ENCODE results near the gene MINDY4. TPM values are rescaled to one million over a fixed set of nuclear protein-coding genes. Genes with fewer than 3 reads are reported as not detected.

The MINDY4 gene
- total and polyA plus RNA-seq, 2 of the 4 experiments (the other 2 are of a cell fraction) = 1.8 to 3.6 TPM

DNA sequence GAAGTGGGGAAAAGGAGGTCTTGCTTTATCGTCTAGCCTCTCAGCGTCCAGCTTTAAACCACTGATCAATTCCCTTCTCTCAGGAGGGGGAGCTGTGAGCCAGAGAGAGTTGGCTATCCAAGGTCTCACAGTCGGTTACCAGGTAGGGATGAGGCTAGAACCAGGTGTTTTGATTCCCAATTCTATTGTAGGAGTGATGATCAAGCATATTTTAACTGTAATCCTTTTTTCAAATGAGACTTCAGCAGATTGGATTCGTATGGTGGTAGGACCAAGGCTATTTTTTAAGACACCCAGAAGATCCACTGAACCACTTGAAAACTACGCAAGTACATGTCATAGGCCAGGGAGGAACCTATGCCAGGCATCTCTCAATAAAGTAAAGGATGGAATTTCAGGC lies 8.4 kb downstream of the MINDY4 start:
- Histone ChIP-seq H3K4ac (ENCODE audit: low read depth, low read length) (no peak overlapping the region), H3K79me1 (ENCODE audit: low read depth in 1 of 2, low read length in 2 of 2) (peaks cover 4 to 11% of the 10 kb centered on the region in 2 experiments; a peak in 2 of 4 replicates), H2BK120ac (ENCODE audit: low read depth, low read length) (no peak overlapping the region), H3K4me3 (ENCODE audit: insufficient read depth, low read depth, low read length) (no peak overlapping the region), H2BK20ac (ENCODE audit: low read depth, low read length) (no peak overlapping the region), H2BK15ac (ENCODE audit: low read depth, low read length) (no peak overlapping the region), H4K5ac (ENCODE audit: low read depth, low read length) (no peak overlapping the region), H2BK5ac (ENCODE audit: low read depth, low read length, poor library complexity, severe bottlenecking) (no peak overlapping the region), H3K14ac (replicated peaks; ENCODE audit: low read depth, low read length) (no peak overlapping the region), H4K20me1 (ENCODE audit: insufficient read depth, low read length) (no peaks in the 10 kb centered on the region), H3K9me1 (ENCODE audit: insufficient read depth, low read length) (peaks cover 3% of the 10 kb centered on the region; the same call in 1 of the 2 replicates), H3K27ac (ENCODE audit: insufficient read depth, low read length) (no peak overlapping the region), H3K18ac (ENCODE audit: low read depth, low read length) (no peak overlapping the region), H3K27me3 (ENCODE audit: control insufficient read depth, insufficient read depth, low read length) (no peaks in the 10 kb centered on the region), H2AK9ac (replicated peaks; ENCODE audit: low read depth, low read length, poor library complexity) (no peak overlapping the region), H2AFZ (replicated peaks; ENCODE audit: low read length, poor library complexity) (no peak overlapping the region), H3K9ac (ENCODE audit: low read depth, low read length) (no peak overlapping the region), H2AK5ac (ENCODE audit: low read depth, low read length) (no peak overlapping the region), H3K36me3 (ENCODE audit: control insufficient read depth, insufficient read depth, low read length) (peaks cover 10% of the 10 kb centered on the region), H3K4me2 (ENCODE audit: low read depth, low read length) (no peak overlapping the region), H3K23ac (ENCODE audit: low read depth, low read length) (no peak overlapping the region), H4K91ac (ENCODE audit: insufficient read depth, low read depth, low read length) (no peak overlapping the region), H3K56ac (ENCODE audit: extremely low read depth, insufficient read depth, low read length) (no peak overlapping the region), H3K4me1 (ENCODE audit: control insufficient read depth, insufficient read depth, low read length) (peaks cover 5% of the 10 kb centered on the region), H4K8ac (ENCODE audit: low read depth in 2 of 2, low read length in 2 of 2) (no peak overlapping the region), H3K9me3 (ENCODE audit: control insufficient read depth, insufficient read depth, low read length) (no peaks in the 10 kb centered on the region)
- dilution Hi-C loops (cut with HindIII; ENCODE audit: low sequenced_read_pairs, unreplicated experiment) = no loop called here
- POLR2A ChIA-PET (ENCODE audit: unreplicated experiment) = no interaction called here
- no TSS peak for BruUV-seq (replicated peaks)
- in situ Hi-C loops (cut with MboI; ENCODE audit: low sequenced_read_pairs) = no loop called here
- CTCF ChIA-PET = no interaction called here
- DNase-seq (no peak), ATAC-seq (ENCODE audit: low read depth) (no peak)
- intact Hi-C loops (cut with micrococcal nuclease) = no loop called here
- no peak for TF ChIP-seq CHD1 (IDR thresholded peaks at IDR 0.05; ENCODE audit: low read depth, low read length)
- TF ChIP-seq SMC3 (IDR thresholded peaks at IDR 0.05; ENCODE audit: low read depth, low read length) = no peak
- no peak for TF ChIP-seq BHLHE40 (IDR thresholded peaks at IDR 0.05; ENCODE audit: low read depth, low read length)
- TF ChIP-seq CEBPB (IDR thresholded peaks at IDR 0.05; ENCODE audit: low read depth, low read length) = no peak
- TF ChIP-seq, protein P1, sequence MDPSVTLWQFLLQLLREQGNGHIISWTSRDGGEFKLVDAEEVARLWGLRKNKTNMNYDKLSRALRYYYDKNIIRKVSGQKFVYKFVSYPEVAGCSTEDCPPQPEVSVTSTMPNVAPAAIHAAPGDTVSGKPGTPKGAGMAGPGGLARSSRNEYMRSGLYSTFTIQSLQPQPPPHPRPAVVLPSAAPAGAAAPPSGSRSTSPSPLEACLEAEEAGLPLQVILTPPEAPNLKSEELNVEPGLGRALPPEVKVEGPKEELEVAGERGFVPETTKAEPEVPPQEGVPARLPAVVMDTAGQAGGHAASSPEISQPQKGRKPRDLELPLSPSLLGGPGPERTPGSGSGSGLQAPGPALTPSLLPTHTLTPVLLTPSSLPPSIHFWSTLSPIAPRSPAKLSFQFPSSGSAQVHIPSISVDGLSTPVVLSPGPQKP (IDR thresholded peaks at IDR 0.05; ENCODE audit: borderline replicate concordance, low read depth, low read length) = no peak
- TF ChIP-seq MAZ (IDR thresholded peaks at IDR 0.05; ENCODE audit: borderline replicate concordance, low read depth, low read length) = no peak
- TF ChIP-seq MXI1 (IDR thresholded peaks at IDR 0.05; ENCODE audit: borderline replicate concordance, low read depth, low read length) = no peak
- WGBS, 2 experiments (ENCODE audit: extremely low coverage in 2 of 2, insufficient read length in 1 of 2) = no CpG with 5 or more reads among the region's 5 CpGs

Measured in IMR-90 (cell line).